Epithelial cell of proximal tubule (primary cell): ENCODE data around the gene OARD1. TPM values are rescaled to one million over a fixed set of nuclear protein-coding genes. Genes with fewer than 3 reads are reported as not detected.
"Not testable (repeated sequence)": the region's sequence is repeated elsewhere in the genome, so short reads cannot be mapped to it uniquely, and the experiment has no call there.

ENCODE experiments used
- DNase-seq: peaks from one replicate; pipeline ENCODE4 v3.0.0-alpha.2; 2011; ENCODE audit warnings: low read depth
- H3K4me3 ChIP-seq: 2 replicates; pipeline ENCODE4 v1.5.1; 2011; ENCODE audit warnings: low read depth, mild to moderate bottlenecking, low read length
- total RNA-seq: library from RNA; depleted of rRNA; stranded (reverse); fragments of >200 nt; gene quantifications from 2 replicates; pipeline ENCODE4 v1.2.3, GENCODE V29; 2015
- TF ChIP-seq, protein P1 (sequence below): conservative IDR thresholded peaks from 2 replicates; pipeline ENCODE4 v1.5.1; 2012; ENCODE audit warnings: low read depth, mild to moderate bottlenecking, low read length

OARD1 gene
- total RNA-seq, 1 donor from 2014 or later = 15.7 TPM

DNA sequence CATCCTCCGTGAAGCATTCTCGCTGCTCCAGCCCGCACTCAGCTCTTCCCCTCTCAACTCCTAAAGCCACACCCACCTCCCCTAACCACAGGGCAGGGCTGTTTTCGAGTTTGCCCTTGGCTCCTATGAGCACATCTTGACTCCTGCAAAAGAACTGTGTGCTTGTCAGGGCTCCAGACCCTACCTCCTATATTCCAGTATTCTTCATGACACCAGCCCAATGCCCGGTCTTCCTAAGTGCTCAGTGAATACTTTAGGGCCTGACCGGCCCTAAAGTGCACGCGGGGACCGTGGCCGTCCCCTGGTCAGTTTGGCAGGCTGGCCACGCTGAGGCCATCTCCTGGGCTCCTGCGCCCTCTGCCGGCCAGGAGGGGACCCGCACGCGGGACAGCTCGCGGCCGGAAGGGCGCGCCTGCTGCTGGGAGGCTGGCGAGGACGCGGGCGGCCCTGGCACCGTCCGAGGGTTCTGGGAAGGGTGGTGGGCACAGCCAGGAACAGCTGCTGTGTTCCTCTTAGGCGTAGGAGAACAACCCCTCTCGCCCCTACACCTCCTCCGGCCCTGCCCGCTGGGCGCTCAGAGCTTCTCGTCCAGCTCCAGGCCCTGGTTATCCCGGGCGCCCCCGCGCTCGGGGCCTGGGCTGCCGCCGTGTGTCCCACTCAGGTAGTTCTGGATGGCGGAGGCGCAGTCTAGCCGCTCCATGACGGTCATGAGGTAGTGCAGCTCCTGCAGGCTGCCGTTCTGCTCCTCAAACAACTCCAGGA, 44.2 kb downstream of the OARD1 start:
- TF ChIP-seq, protein P1, sequence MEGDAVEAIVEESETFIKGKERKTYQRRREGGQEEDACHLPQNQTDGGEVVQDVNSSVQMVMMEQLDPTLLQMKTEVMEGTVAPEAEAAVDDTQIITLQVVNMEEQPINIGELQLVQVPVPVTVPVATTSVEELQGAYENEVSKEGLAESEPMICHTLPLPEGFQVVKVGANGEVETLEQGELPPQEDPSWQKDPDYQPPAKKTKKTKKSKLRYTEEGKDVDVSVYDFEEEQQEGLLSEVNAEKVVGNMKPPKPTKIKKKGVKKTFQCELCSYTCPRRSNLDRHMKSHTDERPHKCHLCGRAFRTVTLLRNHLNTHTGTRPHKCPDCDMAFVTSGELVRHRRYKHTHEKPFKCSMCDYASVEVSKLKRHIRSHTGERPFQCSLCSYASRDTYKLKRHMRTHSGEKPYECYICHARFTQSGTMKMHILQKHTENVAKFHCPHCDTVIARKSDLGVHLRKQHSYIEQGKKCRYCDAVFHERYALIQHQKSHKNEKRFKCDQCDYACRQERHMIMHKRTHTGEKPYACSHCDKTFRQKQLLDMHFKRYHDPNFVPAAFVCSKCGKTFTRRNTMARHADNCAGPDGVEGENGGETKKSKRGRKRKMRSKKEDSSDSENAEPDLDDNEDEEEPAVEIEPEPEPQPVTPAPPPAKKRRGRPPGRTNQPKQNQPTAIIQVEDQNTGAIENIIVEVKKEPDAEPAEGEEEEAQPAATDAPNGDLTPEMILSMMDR = peak; percentile 89
- DNase-seq = no peak
- peak overlapping the region; percentile 41 for H3K4me3 ChIP-seq

DNA sequence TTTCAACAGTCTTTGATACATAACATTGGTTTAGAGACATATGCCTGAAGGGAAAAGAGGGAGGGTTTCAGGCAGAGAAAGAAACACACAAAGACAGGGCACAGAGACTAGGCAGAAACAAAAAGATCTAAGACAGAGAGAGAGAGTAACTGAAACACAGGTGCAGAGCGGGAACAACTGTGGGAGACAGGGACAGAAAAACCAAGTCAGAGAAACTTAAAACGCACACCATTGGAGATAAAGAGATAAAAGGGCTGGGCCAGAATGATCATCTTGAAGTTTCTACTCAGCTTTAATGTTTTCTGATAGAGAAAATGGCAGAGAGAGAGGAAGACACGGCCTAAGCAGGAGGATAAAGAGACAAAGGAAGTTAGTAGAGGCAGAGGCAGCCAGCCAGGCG, 44.9 kb downstream of the OARD1 start:
- TF ChIP-seq, protein P1 = no peak
- peak overlapping the region; percentile 41 for H3K4me3 ChIP-seq
- DNase-seq = no peak

DNA sequence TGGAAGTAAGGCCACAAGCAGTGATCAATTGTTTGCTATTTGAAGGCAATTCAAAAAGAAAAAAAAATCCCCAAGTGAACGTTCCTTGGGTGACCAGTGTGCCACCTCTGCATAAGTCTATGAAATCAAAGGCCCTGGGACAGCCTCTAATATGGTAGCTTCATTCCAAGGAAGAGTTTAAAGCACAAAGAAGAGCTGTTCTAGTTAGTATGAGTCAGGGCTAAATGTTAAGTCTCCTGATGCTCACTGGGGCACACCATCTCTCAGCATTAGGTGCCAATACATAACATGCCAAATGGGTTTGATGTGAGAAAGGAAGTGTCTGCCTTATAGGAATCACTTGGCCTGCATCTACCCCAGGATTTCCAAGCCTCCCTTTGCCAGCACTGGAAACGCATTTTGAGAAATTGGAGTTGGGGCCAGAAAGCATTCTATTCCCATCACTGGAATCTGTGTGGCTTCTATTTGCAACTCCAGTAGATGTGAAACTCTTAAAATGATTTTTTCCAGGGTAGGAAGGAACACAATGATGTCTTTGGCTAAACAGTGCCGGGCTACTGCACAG, 46.1 kb downstream of the OARD1 start:
- TF ChIP-seq, protein P1 = no peak
- H3K4me3 ChIP-seq = no peak overlapping the region
- no peak for DNase-seq

DNA sequence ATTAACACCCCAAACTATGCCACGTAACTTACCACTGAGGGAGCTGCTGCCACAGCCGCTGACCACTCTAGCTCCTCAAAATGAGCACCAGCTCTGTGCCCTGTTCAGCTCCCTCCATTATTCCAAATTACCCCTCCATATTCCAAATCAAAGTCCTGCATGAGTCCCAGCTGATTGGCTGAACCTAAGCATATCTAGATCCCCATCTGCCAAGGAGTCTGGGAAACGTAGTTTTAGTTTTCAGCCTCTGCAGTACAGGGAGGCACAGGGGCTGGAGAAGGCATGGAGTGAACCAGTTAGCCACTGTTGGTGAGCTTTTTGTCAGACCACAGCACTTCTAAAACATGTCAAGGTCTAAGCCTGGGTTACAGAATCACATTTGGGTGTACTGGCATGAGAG, 49.0 kb downstream of the OARD1 start:
- TF ChIP-seq, protein P1 = no peak
- no peak overlapping the region for H3K4me3 ChIP-seq
- DNase-seq = no peak

DNA sequence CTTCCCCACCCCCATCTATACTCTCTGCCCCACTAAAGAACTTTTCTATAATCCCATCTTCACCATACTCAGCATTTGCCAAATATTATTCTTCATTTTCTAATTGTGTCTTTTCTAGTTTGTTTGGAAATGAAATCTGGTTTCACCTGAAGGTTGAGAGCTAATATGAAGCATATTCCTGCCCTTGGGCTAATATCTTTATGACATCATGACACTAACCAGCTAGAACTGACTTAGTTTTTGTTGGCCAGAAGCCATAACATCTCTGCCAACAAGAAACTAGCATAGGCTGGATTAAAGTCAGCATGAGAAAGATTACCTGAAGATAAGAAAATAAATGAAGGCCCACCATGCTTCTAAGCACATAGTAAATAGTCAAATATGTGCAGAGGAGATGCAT, 49.9 kb downstream of the OARD1 start:
- no peak overlapping the region for H3K4me3 ChIP-seq
- TF ChIP-seq, protein P1 = no peak
- DNase-seq = no peak

DNA sequence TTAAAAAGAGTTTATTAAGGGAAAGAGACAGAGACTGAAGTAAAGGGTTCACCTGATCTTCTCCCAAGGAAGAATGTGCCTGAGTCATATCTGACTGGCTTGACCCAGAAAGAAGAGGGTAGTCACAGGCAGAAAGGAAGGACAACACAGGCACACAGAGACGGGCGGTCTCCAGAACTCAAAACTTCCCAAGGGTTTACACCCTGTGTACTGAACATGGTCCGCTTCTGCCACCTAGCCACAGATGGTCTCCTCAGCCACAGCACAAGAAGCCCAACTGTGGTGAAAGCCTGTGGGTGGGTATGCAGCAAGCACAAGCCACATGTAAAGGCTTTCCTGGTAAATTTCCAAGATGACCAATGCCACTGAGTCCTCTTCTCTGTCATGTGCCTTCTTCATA, 50.3 kb downstream of the OARD1 start:
- H3K4me3 ChIP-seq = no peak overlapping the region
- TF ChIP-seq, protein P1 = peak; percentile 60
- DNase-seq = no peak

DNA sequence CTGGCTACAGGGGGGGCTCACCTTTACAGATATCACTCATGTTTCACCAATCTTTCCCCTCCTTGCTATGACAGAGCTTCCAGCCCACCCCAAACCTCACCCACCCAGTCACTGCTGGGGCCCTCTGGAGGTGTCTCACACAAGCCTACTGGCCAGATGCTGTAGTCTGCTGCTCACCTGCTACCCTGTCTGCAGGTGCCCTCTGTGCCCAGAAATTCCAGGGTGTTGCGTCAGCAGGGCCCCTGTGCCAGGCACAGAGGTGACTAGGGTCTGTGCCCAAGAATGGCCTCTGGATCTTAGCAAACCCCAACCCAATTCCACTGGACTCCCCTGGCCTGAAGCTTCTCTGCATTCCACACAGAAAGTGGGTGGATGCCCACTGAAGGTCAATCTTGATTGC, 54.5 kb downstream of the OARD1 start:
- no peak for DNase-seq
- no peak overlapping the region for H3K4me3 ChIP-seq
- TF ChIP-seq, protein P1 = no peak

DNA sequence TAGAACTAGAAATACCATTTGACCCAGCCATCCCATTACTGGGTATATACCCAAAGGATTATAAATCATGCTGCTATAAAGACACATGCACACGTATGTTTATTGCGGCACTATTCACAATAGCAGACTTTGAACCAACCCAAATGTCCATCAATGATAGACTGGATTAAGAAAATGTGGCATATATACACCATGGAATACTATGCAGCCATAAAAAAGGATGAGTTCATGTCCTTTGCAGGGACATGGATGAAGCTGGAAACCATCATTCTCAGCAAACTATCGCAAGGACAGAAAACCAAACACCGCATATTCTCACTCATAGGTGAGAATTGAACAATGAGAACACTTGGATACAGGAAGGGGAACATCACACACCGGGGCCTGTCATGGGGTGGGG, 56.3 kb downstream of the OARD1 start:
- not testable (repeated sequence) for DNase-seq, H3K4me3 ChIP-seq
